NCI-H2081 (cell line): ENCODE data around the gene FPR2.
"Not testable (repeated sequence)": the region's sequence is repeated elsewhere in the genome, so short reads cannot be mapped to it uniquely, and the experiment has no call there.

Experiments used
- DNase-seq, 2 experiments: peaks; one replicate each; lab custom pipeline; 2025; lab: John Stamatoyannopoulos, UW

FPR2 gene, protein sequence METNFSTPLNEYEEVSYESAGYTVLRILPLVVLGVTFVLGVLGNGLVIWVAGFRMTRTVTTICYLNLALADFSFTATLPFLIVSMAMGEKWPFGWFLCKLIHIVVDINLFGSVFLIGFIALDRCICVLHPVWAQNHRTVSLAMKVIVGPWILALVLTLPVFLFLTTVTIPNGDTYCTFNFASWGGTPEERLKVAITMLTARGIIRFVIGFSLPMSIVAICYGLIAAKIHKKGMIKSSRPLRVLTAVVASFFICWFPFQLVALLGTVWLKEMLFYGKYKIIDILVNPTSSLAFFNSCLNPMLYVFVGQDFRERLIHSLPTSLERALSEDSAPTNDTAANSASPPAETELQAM

DNA sequence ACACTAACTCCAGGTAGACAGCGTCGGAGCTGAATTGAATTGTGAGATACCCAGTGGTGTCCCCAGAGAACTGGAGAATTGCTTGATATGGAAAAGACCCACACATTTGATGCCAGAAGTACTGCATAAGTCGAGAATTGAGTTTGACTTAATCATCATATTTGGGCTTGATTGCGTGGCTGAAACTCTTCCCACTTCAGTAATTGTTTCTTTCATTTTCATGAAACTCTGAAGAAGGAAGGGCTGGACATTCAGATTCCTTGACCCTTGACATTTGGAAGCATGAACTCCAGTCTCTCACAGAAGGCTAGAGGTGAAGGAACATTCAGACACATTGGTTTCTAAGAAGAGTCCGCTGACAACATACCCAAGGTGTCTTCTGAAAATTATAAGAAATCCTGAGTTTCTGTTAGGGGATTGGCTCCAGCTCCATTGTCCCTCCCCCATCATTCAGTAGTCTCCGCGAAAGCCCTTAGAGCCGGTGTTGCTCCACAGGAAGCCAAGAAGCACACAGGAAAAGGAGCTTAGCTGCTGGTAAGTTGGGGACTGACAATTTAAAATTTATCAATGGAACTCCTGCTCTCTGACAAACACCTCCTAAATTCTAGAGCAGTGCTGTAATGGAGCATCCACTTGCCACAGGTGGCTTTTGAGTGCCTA lies at the start of gene FPR2:
FPR2 (plus strand) TSS at position 484 of the 660 bp plus-strand sequence. CDS start 7,479 bp downstream, outside the sequence.
- DNase-seq = no peak

- no peak for DNase-seq
Measured at GRCh38 chr19:51711702-51712101, 49.3 kb upstream of the FPR2 start.

GRCh38 chr19:51712461-51713081 lies 48.4 kb upstream of the FPR2 start:
- no peak for DNase-seq

DNA sequence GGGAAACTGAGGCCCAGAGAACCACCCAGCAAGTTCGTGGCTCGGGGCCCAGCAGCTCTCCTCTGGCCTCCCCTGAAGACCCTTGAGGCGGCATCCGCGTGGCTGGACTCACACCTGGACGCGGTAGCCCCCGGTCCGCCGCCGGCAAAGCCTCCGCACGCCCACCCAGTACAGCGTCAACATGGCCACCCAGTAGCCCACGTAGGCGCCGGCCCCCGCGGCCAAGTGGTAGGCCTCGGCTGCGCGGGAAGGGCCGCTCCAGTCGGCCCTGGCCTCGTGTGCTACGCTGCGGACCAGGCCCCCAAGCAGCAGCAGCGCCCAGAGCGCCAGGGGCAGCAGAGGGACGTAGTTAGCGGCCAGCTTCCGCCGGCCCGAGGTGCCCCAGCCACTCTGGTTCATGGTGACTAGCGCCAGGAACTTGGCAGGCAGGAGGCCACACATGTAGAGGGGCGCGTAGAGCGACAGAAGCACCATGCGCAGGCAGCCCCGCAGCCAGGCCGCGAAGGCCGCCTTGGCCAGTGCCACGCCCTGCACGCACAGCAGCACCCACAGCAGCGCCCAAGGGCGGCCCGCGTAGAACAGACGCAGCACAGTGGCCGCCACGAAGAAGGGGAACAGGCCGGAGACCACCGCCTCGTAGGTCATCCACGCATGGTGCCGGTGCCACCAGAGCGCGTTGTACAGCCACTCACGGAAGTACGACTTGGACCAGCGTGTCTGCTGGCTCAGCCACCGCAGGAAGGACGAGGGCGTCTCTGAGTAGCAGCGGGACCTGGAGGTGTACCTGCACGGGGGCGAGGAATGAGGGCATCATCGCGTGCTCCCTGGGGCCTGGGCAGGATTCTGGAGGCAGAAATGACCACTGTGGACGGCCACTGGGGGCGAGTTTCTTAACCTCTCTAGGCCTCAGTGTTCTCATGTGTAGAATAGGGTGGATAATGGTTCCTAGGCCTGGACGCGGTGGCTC lies 47.4 kb upstream of the FPR2 start:
- no peak for DNase-seq

DNA sequence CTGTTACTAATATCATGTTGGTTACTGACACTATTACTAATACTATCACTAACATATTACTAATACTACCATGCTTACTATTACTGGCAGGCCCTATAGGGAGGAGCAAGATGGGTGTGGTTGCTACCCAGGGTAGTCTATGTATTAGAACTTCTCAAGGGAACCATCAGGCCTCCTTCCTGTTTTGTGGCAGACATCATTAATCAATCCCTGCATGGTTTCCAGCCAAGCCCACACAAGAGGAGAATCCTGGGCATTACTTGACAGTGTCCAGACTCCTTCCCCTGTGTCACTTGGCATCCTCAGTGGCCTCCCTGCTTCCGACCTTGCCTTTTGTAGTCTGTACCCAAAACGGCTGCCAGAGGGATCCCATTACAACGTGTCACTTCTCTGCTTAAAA lies 46.1 kb upstream of the FPR2 start:
- no peak for DNase-seq

DNA sequence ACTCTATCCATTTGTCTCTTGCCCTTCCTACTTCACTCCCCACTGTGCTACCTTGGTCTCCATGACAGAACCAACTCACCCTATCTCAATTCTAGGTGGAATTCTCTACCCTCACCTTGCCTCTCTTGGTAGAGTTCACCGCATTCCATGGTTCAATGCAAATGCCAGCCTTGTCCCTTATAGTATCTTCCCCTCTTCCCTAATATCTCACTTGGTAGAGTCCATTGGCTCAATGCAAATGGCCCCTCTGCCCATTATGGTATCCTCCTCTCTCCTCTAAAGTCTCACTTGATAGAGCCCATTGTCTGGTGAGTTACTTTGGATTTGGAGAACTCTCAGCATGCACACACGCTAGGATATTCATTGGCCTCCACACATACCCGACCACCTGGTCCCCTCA lies 45.1 kb upstream of the FPR2 start:
- no peak for DNase-seq

GRCh38 chr19:51716925-51717324 lies 44.1 kb upstream of the FPR2 start:
- no peak for DNase-seq

- no peak for DNase-seq
Measured at GRCh38 chr19:51719251-51719988, 41.6 kb upstream of the FPR2 start.

GRCh38 chr19:51721905-51722304 lies 39.1 kb upstream of the FPR2 start:
- no peak for DNase-seq

- DNase-seq = no peak
Measured at GRCh38 chr19:51722492-51722891, 38.5 kb upstream of the FPR2 start.

DNA sequence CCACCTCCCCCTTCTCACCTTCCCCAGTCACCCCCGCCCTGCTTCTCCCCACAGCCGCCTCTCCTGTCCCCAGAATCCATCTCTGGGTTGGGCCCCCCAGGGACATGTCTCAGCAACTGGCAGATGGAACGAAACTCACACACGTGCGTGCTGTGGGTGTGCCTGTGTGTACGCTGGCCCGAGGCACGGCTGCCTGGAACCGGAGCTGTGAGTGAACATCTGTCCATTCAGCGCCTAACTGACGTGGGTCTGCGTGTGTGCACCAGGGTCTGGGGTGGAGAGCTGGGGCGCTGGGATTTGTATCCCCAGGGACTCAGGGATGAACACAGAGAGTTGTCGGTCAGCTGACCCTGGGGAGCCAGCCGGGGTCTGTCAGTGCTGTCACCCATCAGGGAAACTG lies 36.4 kb upstream of the FPR2 start:
- DNase-seq = no peak

DNA sequence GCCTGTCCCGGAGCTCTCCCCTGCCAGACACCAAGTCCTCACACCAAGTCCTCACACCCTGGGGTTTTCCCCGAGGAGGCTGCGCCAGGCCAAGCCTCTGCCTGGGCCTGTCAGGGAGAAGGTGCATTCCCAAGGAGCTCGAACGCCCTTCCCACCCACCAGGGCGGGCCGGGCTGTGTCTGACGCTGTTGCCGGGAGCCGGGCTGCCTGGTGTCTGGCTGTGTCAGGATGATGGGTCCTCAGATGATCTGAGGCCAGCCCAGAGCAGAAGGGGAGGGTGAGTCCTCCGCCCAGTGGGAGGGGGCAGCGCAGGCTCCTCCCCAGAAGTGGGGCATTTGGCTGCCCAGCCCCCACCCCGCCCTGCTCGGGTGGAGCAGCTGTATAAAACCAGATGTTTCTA lies 34.9 kb upstream of the FPR2 start:
- no peak for DNase-seq

DNA sequence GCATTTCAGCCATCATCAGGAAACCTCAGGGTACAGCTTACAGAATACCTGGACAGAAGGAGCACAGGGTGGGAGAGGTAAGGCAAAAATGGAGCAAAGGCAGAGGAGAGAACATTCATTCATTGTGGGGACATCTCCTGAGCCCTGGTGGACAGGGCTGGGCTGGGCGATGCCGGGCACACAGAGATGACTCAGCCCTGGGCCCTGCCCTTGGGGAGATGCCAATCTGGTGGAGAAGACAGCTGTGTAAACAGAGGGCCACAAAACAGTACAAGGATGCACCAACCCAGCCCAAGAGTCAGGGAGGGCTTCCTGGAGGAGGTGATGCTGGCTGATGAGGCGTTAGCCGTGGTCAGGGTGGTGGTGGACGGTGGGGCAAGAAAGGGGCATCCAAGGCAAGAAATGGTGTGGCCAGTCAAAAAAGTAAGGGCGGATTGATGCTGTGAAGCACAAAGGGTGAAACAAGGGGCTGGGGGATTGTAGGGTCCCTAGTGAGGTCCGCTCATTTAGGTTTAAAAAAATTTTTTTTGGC lies 33.6 kb upstream of the FPR2 start:
- no peak for DNase-seq

DNA sequence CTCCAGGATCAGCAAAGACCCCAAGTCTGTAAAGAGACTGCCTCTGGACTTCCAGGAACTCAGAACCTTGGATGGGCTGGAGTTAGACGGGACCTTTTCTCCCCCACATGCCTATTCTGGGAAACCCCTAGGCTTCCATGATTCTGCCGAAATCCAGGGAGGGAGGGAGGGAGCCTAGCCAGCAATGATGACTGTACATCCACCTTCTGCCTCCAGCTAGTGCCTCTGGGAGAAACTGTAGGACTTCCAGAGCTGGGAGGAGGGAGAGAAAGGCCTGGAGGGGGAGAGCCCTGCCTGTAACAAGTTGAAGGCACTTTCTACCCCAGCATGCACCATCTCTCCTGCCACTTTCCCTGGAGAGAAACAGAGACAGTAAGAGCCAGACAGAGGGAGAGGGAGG lies 31.2 kb upstream of the FPR2 start:
- no peak for DNase-seq

DNA sequence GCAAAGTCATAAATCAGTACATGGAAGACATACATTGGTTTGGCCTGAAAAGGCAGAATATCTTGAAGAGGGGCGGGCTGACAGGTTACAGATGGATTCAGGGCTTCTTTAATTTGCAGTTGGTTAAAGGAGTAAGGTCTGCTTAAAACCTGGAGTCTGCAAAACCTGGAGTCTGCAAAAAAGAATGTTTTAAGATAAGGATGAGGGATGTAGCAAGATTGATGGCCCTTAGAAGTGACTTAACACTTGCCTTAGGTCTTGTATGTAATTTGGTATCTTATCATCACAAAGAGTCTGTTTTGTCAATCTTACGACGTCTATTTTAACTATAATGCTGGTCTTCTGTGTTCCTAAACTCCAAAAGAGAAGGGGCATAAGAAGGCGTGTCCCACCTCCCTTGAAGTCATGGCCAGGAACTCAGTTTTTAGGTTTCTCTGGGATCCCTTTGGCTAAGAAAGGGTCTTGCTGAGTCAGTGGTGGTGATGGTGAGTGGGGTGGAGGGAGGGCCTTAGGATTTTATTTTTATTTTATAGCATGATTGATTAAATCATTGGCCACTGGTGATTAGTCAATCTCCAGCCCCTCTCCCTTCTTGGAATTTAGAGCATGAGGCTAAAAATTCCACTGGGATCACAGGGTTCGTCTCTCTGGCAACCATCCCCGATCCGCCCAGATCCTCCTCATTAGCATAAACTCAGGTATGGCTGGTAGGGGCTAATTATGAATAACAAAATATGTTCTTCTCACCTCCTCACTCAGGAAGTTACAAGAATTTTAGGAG lies 27.0 kb upstream of the FPR2 start:
- no peak for DNase-seq

DNA sequence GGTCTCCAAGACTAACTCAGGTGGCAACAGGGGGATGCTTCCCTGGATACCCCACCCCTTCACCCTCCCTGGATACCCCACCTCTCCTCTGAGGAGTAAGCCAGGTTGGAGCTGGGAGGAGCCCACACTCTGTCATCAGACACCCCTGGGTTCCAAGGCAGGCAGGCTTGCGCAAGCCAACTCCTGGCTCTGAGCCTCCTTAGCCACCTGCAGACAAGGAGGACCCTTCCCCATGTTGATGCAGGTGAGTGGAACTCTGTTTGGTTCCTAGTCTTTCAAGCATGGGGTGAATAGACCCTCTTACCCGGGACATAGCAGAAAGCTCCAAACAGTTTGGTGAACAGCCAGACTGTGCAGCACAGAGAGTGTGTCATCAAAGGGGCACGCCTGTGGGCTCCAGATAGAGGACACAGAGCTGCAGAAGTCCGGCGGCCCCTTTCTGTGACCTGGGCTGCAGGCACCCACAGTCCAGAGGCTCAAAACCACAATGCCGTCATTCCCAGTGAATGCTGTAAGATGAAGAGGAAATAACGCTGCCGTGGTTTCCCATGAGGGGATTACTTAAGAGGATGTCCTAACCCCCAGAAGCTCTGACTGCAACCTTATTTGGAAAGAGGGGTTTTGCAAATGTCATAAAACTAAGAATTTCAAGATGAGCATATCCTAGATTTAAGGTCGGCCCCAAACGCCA lies 25.1 kb upstream of the FPR2 start:
- DNase-seq = no peak

DNA sequence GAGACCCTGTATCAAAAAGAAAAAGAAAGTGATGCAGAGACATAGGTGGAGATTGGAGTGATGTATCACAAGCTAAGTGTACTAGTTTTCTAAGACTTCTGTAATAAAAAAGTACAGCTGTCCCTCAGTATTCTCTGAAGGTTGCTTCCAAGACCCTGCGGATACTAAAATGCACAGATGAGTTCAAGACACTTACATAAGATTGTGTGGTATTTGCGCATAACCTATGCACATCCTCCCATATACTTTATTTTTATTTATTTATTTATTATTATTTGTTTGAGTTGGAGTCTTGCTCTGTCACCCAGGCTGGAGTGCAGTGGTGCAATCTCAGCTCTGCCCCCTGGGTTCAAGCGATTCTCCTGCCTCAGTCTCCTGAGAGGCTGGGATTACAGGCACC lies 23.6 kb upstream of the FPR2 start:
- no peak for DNase-seq

DNA sequence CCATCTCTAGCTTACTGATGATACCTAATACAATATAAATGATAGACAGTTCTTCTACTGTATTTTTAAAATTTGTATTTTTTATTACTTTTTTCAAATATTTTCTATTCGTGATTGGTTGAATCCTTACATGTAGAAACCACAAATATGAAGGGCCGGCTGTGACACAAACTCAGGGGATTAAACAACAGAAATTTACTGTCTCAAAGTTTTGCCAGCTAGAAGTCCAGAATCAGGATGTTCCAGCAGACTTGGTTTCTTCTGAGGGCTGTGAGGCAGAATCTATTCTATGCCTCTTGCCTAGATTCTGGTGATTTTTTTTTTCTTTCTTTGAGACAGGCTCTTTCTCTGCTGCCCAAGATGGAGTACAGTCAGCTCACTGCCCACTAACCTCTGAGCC lies 23.1 kb upstream of the FPR2 start:
- DNase-seq = no peak

DNA sequence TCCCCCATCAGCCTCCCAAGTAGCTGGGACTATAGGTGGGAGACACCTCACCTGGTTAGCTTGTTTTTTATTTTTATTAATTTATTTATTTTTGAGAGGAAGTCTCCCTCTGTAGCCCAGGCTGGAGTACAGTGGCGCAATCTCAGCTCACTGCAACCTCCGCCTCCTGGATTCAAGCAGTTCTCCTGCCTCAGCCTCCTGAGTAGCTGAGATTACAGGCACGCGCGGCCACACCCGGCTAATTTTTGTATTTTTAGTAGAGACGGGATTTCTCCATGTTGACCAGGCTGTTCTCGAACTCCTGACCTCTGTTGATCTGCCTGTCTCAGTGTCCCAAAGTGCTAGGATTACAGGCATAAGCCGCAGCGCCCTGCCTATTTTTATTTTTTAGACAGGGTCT lies 22.5 kb upstream of the FPR2 start:
- not testable (repeated sequence) for DNase-seq
